B cell (primary cell): ENCODE data around the gene CCL11. TPM values are rescaled to one million over a fixed set of nuclear protein-coding genes. Genes with fewer than 3 reads are reported as not detected.

Source experiments
- ATAC-seq: fragments of 200-7000 bp; cut with Tn5 transposase; one replicate; pipeline ENCODE4 v1.10.0; 2021; ENCODE audit warnings: low read depth, mild to moderate bottlenecking, moderate number of reproducible peaks, moderate library complexity
- CTCF ChIA-PET: fragments of 350-600 bp; sonication (Branson Sonifier 250); formaldehyde crosslinking; loops from one replicate; lab custom pipeline; 2021; ENCODE audit warnings: antibody characterized with exemption, inconsistent platforms; lab: Charles Lee
- POLR2A ChIA-PET: fragments of 350-600 bp; sonication (Branson Sonifier 250); formaldehyde crosslinking; loops from one replicate; lab custom pipeline; 2021; ENCODE audit warnings: antibody characterized with exemption; lab: Charles Lee
- DNase-seq: peaks from one replicate; pipeline ENCODE4 v3.0.0; 2013
- H2AFZ ChIP-seq: 2 replicates; pipeline ENCODE4 v1.6.1; 2012; ENCODE audit warnings: mild to moderate bottlenecking, low read depth, low read length; ENCODE audit not compliant: insufficient read depth, poor library complexity, severe bottlenecking
- H3K27ac ChIP-seq, 2 donors: 1 replicate in 1 of 2; 2 replicates in 1 of 2; pipeline ENCODE4 v1.5.1; 2012 to 2013; ENCODE audit warnings: low read length in 2 of 2, mild to moderate bottlenecking in 2 of 2, moderate library complexity in 1 of 2
- H3K27me3 ChIP-seq, 4 experiments: fragments of 200-600 bp in 1 of 4; sonication (generic) in 1 of 4; replicated peaks in 1 of 4; 1 replicate in 2 of 4; 2 replicates in 2 of 4; pipeline versions ENCODE4 v1.6.1 to v1.7.0; 2013 to 2016; ENCODE audit warnings: low read length in 3 of 4, mild to moderate bottlenecking in 2 of 4, mixed read lengths in 1 of 4, moderate library complexity in 1 of 4; ENCODE audit not compliant: insufficient read depth in 4 of 4, control insufficient read depth in 3 of 4; ENCODE audit errors: control extremely low read depth in 1 of 4
- H3K36me3 ChIP-seq, 2 experiments: replicated peaks in 1 of 2; 1 replicate in 1 of 2; 2 replicates in 1 of 2; pipeline versions ENCODE4 v1.6.1 to v1.7.1; 2013; ENCODE audit warnings: low read length in 1 of 2; ENCODE audit not compliant: insufficient read depth in 2 of 2, control insufficient read depth in 1 of 2; ENCODE audit errors: control extremely low read depth in 1 of 2, extremely low read depth in 1 of 2
- H3K4me1 ChIP-seq, 2 donors: fragments of 200-600 bp in 1 of 2; sonication (generic) in 1 of 2; 1 replicate in 1 of 2; 2 replicates in 1 of 2; pipeline versions ENCODE4 v1.5.1 to v1.6.1; 2013 to 2017; ENCODE audit warnings: low read length in 2 of 2; ENCODE audit not compliant: control insufficient read depth in 2 of 2, insufficient read depth in 2 of 2
- H3K4me2 ChIP-seq: replicated peaks from 2 replicates; pipeline ENCODE3; 2012; ENCODE audit warnings: mild to moderate bottlenecking, low read depth, low read length; ENCODE audit not compliant: poor library complexity, severe bottlenecking
- H3K4me3 ChIP-seq, 5 experiments: fragments of 200-600 bp in 1 of 5; sonication (generic) in 1 of 5; 1 replicate in 3 of 5; 2 replicates in 2 of 5; pipeline versions ENCODE4 v1.5.1 to v1.7.0; 2011 to 2016; ENCODE audit warnings: low read length in 4 of 5, mild to moderate bottlenecking in 4 of 5, low read depth in 2 of 5, control low read depth in 1 of 5, moderate library complexity in 1 of 5; ENCODE audit not compliant: insufficient read depth in 1 of 5; ENCODE audit errors: control extremely low read depth in 1 of 5, extremely low read depth in 1 of 5
- H3K79me2 ChIP-seq: fragments of 200-600 bp; sonication (generic); one replicate; pipeline ENCODE4 v1.6.0; 2016; ENCODE audit warnings: low read length; ENCODE audit not compliant: control insufficient read depth, insufficient read depth
- H3K9ac ChIP-seq: fragments of 200-600 bp; sonication (generic); 2 replicates; pipeline ENCODE4 v1.6.1; 2017; ENCODE audit warnings: mild to moderate bottlenecking, low read length, moderate library complexity
- H3K9me3 ChIP-seq, 3 donors: one replicate each; pipeline versions ENCODE4 v1.6.1 to v1.7.1; 2013; ENCODE audit warnings: low read length in 2 of 3; ENCODE audit not compliant: control insufficient read depth in 2 of 3, insufficient read depth in 1 of 3; ENCODE audit errors: control extremely low read depth in 1 of 3
- H4K20me1 ChIP-seq: 2 replicates; pipeline ENCODE4 v1.6.0; 2012; ENCODE audit warnings: mild to moderate bottlenecking, low read length; ENCODE audit not compliant: insufficient read depth, control insufficient read depth, poor library complexity, severe bottlenecking
- H3K27ac Mint-ChIP-seq: one replicate; pipeline ENCODE4 v1.8.0; 2021; ENCODE audit warnings: mixed read lengths
- H3K27me3 Mint-ChIP-seq: one replicate; pipeline ENCODE4 v1.8.0; 2021; ENCODE audit warnings: mixed read lengths
- H3K4me1 Mint-ChIP-seq: one replicate; pipeline ENCODE4 v1.8.0; 2021; ENCODE audit warnings: mixed read lengths
- H3K4me3 Mint-ChIP-seq: one replicate; pipeline ENCODE4 v1.8.0; 2021; ENCODE audit warnings: mixed read lengths
- H3K9me3 Mint-ChIP-seq: one replicate; pipeline ENCODE4 v1.8.0; 2022; ENCODE audit warnings: mixed read lengths; ENCODE audit not compliant: insufficient read depth
- CTCF ChIP-seq: fragments of 200-600 bp; IDR thresholded peaks from one replicate; pipeline ENCODE4 v1.8.0; 2022; ENCODE audit warnings: antibody characterized with exemption, mild to moderate bottlenecking
- EZH2 ChIP-seq: IDR thresholded peaks from 2 replicates; pipeline ENCODE4 v1.6.1; 2012; ENCODE audit warnings: borderline replicate concordance, low read depth, mild to moderate bottlenecking, moderate library complexity, low read length; ENCODE audit not compliant: insufficient read depth, poor library complexity, severe bottlenecking
- WGBS: methylation state at CpG from one replicate; pipeline ENCODE4 v1.1.5; 2013; ENCODE audit warnings: missing lambda C conversion rate; ENCODE audit not compliant: insufficient coverage; 5-methylcytosine and 5-hydroxymethylcytosine counted together
- intact Hi-C: fragments of 100-400 bp; cut with micrococcal nuclease; formaldehyde crosslinking; loops from one replicate; pipeline ENCODE4 v1.10.0; 2022
- polyA minus RNA-seq: library from RNA; depleted of rRNA, polyadenylated mRNA; stranded (reverse); fragments of >200 nt; gene quantifications from 2 replicates; pipeline ENCODE4 v1.2.3, GENCODE V29; 2012
- polyA plus RNA-seq: library from polyadenylated mRNA; depleted of rRNA; stranded (reverse); fragments of >200 nt; gene quantifications from 2 replicates; pipeline ENCODE4 v1.2.3, GENCODE V29; 2012
- total RNA-seq, 2 donors: library from RNA; stranded (reverse); fragments of 120-200 nt in 1 of 2; gene quantifications; 1 replicate in 1 of 2; 2 replicates in 1 of 2; pipeline versions ENCODE4 v1.2.3 to v1.2.4, GENCODE V29; 2013 to 2022

CCL11 gene
- total RNA-seq (not detected in 2 replicates), polyA plus RNA-seq (not detected in 2 replicates), polyA minus RNA-seq (not detected in 2 replicates)
- total RNA-seq (2013), result not detected

DNA sequence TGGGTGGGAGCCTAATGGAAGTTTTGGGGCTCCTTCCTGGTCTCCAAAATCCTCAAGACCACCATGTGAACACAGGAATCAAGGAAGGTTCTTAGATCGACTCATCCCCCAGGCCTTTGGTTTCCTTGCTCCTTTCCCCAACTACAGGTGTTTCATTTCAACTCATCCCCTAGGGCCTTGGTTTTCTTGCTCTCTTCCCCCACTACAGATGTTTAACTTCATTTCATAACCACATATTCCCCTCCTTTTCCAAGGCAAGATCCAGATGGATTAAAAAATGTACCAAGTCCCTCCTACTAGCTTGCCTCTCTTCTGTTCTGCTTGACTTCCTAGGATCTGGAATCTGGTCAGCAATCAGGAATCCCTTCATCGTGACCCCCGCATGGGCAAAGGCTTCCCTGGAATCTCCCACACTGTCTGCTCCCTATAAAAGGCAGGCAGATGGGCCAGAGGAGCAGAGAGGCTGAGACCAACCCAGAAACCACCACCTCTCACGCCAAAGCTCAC is at the start of gene CCL11:
TSS of gene CCL11 (plus strand) at position 457 of the 507 bp plus-strand sequence. CDS start 67 bp downstream, outside the sequence.
- no peaks in the 10 kb centered on the region for H3K9me3 ChIP-seq
- H3K79me2 ChIP-seq, result no peaks in the 10 kb centered on the region
- no peak within 1 kb of the TSS for H3K4me3 ChIP-seq
- Mint-ChIP-seq H3K4me1 (no peaks in the 10 kb centered on the region), H3K4me3 (no peak within 1 kb of the TSS), H3K27me3 (peaks cover 43% of the 10 kb centered on the region), H3K27ac (no peak within 1 kb of the TSS), H3K9me3 (no peaks in the 10 kb centered on the region)
- intact Hi-C loops, result no loop called here
- H3K4me2 ChIP-seq, result no peak within 1 kb of the TSS
- no peak within 1 kb of the TSS for H3K27ac ChIP-seq
- H3K4me1 ChIP-seq, result no peaks in the 10 kb centered on the region
- WGBS, result 95% methylated on average over 4 of the region's 4 CpGs
- peaks cover 0 to 5% (median 0%) of the 10 kb centered on the region in 4 experiments for H3K27me3 ChIP-seq
- TF ChIP-seq EZH2 (no peak), CTCF (no peak)
- no peak within 1 kb of the TSS for H3K9ac ChIP-seq
- no peak within 1 kb of the TSS for H2AFZ ChIP-seq
- DNase-seq (no peak), ATAC-seq (no peak)
- ChIA-PET CTCF (no interaction called here), POLR2A (no interaction called here)
- H3K36me3 ChIP-seq, result no peaks in the 10 kb centered on the region
- H4K20me1 ChIP-seq, result no peaks in the 10 kb centered on the region

DNA sequence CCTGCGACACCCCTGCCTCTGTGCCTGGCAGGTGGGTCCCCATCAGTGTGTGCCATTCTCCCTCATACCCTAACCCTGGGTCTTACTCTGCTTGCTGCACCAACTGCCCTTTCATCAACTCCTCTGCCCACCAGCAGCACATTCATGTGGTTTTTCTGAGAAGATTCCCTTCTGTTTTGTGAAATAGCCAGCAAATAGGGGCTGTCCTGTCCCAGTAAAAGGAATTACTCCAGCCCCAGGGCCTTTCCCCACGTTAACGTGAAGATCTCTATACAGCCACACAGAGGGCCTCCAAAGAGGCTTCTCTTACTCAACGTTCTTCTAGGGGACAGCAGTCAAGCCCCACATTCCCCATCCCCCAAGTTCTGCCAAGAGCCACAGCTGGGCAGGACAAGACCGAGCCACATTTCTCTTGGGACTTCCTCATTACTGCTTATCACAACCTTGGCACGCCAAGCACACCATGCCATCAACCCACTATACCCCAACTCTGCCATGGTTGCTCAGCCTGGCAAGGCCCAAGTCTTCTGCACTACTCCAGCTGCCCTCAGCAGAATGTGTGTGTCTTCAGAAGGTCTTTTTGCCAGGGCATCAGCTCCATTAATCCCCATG is 49.2 kb upstream of the CCL11 start:
- ChIA-PET CTCF (no interaction called here), POLR2A (no interaction called here)
- no peak for ATAC-seq

More for the DNA sequence above, 49.2 kb upstream of the CCL11 start:
- no peak for DNase-seq
- Histone ChIP-seq H3K9ac (no peak overlapping the region), H3K4me3 (no peak overlapping the region), H3K36me3 (no peaks in the 10 kb centered on the region), H3K27me3 (peaks cover 0 to 4% (median under 1%) of the 10 kb centered on the region in 4 experiments), H3K9me3 (no peaks in the 10 kb centered on the region), H3K4me2 (no peak overlapping the region), H3K27ac (no peak overlapping the region), H3K79me2 (no peaks in the 10 kb centered on the region), H4K20me1 (no peaks in the 10 kb centered on the region), H3K4me1 (peaks cover 6 to 16% of the 10 kb centered on the region in 2 donors), H2AFZ (no peak overlapping the region)
- WGBS, result 53% methylated on average over 6 of the region's 6 CpGs
- Mint-ChIP-seq H3K9me3 (no peaks in the 10 kb centered on the region), H3K27me3 (peaks cover 8% of the 10 kb centered on the region), H3K4me1 (peaks cover 23% of the 10 kb centered on the region), H3K27ac (peak overlapping the region; percentile 5), H3K4me3 (no peak overlapping the region)
- TF ChIP-seq EZH2 (no peak), CTCF (no peak)
- intact Hi-C loops, result no loop called here
